HG03378 (cell line): ENCODE data around the gene INPP5K.
"Not testable (repeated sequence)": the region's sequence is repeated elsewhere in the genome, so short reads cannot be mapped to it uniquely, and the experiment has no call there.

Source experiments
- ATAC-seq: cut with Tn5 transposase; IDR thresholded peaks from one replicate; pipeline ENCODE4 v1.9.1; 2021; ENCODE audit warnings: mild to moderate bottlenecking, moderate library complexity; ENCODE audit not compliant: unreplicated experiment

The INPP5K gene

DNA sequence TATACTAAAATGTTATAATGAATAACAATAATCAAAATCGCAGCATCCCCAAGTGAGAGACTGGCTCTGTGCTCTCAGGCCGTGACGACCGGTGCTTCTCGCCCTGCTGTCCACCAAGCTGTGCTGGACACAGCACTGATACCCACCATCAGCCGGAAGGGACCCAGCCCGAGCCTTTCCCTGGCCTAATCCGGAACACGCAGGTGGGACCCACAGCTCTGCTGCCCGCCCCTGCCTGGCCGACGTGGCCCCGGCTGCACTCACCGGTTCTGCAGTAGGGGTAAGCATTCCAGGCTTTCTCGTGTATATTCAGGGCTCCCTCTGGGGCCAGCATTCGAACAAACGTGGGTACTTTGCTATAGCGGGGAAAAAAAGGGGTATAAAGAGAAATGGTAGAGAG is 31.6 kb upstream of the INPP5K start:
- ATAC-seq = no peak

- ATAC-seq = no peak
Measured at GRCh38 chr17:1546292-1546922, 30.0 kb upstream of the INPP5K start.

- ATAC-seq = no peak
Measured at GRCh38 chr17:1545618-1546017, 29.2 kb upstream of the INPP5K start.

- ATAC-seq = no peak
Measured at GRCh38 chr17:1542316-1542715, 25.9 kb upstream of the INPP5K start.

- no peak for ATAC-seq
Measured at GRCh38 chr17:1541367-1541904, 25.0 kb upstream of the INPP5K start.

DNA sequence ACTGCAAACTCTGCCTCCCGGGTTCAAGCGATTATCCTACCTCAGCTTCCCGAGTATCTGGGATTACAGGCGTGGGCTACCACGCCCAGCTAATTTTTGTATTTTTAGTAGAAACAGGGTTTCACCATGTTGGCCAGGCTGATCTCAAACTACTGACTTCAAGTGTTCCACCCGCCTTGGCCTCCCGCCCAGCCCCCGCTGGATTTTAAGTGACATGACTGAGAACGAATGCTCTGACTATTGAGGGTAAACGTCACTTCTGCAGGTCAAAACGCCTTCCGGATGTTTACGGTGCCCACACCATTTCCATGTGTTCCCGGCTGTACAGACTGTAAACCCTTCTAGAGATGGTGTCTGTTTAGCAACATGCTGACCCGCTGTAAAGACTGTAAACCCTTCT is 23.4 kb upstream of the INPP5K start:
- no peak for ATAC-seq

- ATAC-seq = no peak
Measured at GRCh38 chr17:1535737-1536136, 19.3 kb upstream of the INPP5K start.

DNA sequence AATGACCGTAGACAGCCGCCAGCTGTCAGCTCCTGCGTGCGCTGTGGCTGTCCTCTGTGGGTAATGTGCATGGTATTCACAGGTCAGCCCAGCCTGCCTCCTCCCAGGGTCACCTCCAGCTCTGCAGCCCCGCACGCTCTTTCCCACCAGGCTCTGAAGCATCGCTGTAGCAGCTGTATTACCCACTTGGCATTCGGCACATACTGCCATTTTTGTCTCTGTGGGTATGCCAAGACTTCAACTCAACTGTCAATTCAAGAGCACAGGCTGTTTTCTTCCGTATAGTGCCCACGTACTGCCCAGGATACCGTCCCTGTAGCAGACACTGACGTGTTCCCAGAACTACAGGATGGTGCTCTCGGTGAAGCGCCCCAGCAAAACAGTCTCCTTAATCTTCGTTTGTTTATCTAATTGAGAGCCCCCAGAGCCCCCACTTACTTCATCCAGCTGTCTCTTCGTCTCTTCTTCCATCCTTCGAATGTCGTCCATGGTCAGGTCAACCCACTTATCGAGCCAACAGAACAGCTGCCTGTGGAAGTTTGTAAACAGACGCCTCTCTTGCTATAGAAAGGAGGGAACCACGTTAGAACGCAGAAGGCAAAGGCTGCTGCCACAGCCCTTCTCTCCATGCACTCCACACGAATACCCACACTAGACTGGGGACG is 17.4 kb upstream of the INPP5K start:
- no peak for ATAC-seq

DNA sequence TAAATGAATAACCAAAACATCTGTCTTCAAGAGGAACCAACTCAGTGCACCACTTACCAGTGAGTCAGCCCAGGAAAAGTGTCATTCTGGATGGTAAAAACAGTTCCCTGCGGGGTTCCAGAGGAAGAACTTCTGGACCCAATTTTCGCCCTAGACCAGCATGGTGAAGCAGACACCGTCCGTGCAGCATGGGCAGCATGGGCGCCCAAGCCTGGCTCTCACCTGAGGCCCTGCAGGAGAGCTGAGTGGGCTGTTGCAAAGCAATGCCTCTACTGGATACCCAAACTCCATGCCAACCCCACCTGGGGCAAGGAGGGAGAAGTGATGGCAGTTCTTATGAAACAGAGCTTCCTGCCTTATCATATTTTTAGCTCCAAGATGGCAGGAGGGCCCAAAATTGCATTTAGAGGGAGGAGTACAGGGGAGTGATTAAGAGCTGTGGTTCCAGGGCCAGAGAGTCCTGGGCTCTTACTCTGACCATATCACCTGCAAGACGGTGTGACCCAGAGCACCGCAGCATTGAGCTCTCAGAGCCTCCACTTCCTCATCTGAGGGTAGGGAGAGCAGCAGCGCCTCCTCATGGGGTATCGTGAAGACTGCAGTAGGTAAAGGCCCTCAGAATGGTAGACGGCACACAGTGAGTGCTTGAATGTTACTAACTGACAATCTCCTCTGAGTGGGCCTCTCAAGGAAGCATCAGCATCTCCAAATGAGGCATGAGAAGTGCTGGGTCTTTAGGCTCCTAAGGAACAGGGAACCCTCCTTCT is 16.6 kb upstream of the INPP5K start:
- ATAC-seq = no peak

- no peak for ATAC-seq
Measured at GRCh38 chr17:1529863-1530262, 13.5 kb upstream of the INPP5K start.

GRCh38 chr17:1526876-1527275 is 10.5 kb upstream of the INPP5K start:
- not testable (repeated sequence) for ATAC-seq

DNA sequence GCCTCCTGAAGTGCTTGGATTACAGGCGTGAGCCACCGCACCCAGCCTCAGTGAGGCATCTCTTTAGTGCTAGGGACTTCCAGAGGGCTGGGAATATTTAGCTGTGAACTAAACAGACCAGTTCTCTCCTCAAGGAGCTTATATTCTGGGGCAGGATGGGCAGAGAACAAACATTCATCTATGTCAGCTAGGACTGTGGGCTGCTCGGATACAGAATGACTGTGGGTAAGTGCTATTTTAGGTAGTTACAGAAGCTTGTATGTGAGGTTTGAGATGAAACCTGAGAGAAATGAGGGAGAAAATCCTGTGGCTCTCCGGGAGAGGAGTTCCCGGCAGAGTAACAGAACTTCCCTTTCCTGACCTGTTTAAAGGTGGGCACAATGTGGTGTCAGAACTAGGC is 6.2 kb upstream of the INPP5K start:
- no peak for ATAC-seq

DNA sequence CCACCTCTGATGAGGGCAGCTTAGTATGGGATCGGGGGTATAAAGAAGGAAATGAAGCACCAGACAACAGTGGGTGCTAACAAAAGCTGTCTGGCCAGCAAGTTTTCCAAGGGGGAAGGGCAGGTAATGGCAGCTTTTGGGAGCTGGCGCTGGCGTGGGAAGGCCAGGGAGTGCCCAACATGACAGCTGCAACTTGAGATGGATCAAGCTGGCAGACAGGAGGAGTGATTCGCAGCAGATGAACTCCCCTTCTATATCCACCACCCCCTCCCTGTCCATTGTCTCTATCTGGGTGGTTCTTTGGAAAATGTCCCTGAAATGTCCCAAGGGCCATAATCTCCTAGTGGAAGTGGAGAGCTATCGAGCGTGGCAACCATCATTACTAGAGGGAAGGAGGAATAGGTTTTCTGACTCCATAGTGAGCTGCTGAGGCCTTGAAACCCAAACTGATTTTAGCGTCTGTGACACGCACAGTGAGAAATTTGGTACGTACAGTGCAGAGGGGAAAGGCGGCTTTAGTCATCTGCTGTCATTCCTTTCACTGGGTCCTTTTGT is 4.8 kb upstream of the INPP5K start:
- ATAC-seq = no peak

DNA sequence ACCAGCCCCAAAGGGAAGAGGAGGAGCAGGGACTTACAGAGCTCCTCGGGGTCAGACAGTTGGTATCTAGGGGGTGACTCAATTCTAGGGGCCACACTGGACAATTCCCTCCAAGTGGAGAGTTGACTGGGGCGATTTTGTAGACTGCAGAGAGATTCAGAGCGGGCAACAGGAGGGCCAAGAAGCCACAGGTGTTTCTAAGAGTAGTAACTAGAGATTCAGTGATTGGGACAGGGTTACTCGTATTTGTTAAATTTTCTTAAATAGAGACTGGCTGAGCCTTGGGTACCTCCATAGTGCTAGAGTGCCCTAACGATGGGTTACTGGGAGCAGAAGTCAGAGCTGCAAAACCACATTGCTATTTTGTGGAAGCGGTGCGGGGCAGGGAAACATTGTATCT is 3.3 kb upstream of the INPP5K start:
- no peak for ATAC-seq

GRCh38 chr17:1518410-1518809 is 2.0 kb upstream of the INPP5K start:
- no peak for ATAC-seq

- peak; percentile 30 for ATAC-seq
Measured at GRCh38 chr17:1515640-1516387, 598 bp downstream of the INPP5K start.

DNA sequence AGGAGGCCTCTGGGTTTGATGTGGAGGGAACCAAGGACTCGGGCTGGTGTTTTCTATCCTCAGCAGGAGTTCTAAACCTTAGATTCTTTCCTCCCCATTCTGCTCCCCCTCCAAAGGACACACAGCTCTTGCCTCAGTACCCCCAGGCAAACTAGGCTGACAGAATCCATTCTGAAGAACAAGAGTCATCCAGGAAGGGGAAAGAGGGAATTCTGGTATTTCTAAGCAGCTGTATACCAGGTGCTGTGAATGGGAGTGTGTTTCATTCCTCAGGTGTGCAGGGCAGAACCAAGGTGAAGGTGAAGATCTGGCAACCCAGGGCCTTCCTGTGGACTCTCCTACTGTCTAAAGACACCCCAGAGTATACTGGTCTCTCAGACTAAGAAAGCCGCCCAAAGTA is 4.1 kb downstream of the INPP5K start:
- ATAC-seq = no peak

- ATAC-seq = no peak
Measured at GRCh38 chr17:1511756-1512321, 4.6 kb downstream of the INPP5K start.

GRCh38 chr17:1511290-1511689 is 5.1 kb downstream of the INPP5K start:
- ATAC-seq = no peak

GRCh38 chr17:1509290-1509881 is 7.0 kb downstream of the INPP5K start:
- no peak for ATAC-seq
